HL-60/S4 treated with retinoic acid at 250 ng/mL for 4 days and 3 days (cell line): Measurements from ENCODE around the gene IAH1.

Experiments
- in situ Hi-C: fragments of 300-500 bp; cut with MboI; formaldehyde crosslinking; loops from 2 replicates; pipeline ENCODE4 v1.7.0; 2022; ENCODE audit warnings: low sequenced_read_pairs

IAH1 gene

GRCh38 chr2:9527995-9528787, 53.8 kb downstream of the IAH1 start:
- in situ Hi-C loops = no loop called here

GRCh38 chr2:9532421-9532820, 58.1 kb downstream of the IAH1 start:
- in situ Hi-C loops = no loop called here

GRCh38 chr2:9533663-9534062, 59.3 kb downstream of the IAH1 start:
- in situ Hi-C loops = no loop called here

GRCh38 chr2:9535177-9535576, 60.8 kb downstream of the IAH1 start:
- in situ Hi-C loops = no loop called here

GRCh38 chr2:9536504-9536903, 62.2 kb downstream of the IAH1 start:
- in situ Hi-C loops = no loop called here

GRCh38 chr2:9538000-9538507, 63.7 kb downstream of the IAH1 start:
- in situ Hi-C loops = no loop called here
